ENCODE results near the gene ZIM2.

ZIM2 gene

DNA sequence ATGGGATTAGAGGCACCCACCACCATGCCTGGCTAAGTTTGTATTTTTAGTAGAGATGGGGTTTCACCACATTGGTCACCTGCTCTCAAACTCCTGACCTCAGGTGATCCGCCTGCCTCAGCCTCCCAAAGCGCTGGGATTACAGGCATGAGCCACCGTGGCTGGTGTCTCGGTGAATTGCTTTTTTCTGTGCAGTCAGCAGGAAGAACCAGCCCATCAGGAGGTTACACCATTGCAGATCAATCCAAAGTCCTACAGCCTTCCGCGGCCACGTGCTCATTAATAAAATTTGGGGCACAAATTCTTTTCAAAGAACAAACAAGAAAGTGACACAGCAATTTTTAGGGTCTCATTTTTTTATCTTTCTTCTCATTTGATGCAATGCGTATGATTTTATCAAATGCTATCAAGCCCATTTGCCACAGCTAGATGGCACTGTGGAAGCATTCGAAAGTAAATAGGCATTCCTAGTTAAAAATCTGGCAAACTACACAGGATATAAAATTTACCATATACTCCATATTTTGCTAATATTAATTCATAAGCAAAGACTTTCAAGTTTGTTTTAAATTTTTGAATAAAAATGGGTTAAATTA lies 114.6 kb downstream of the ZIM2 start:
- no peak for TF ChIP-seq CTCF (conservative IDR thresholded peaks at IDR 0.05; ENCODE audit: low read depth)
- ChIA-PET CTCF (no interaction called here), POLR2A (ENCODE audit: low non-redundant PET) (no interaction called here)
- no peak overlapping the region for H3K27ac ChIP-seq
- DNase-seq (ENCODE audit: low spot score): no peak

Measured in RWPE1 (cell line).